ENCODE results near the gene IFI30.

The IFI30 gene

GRCh38 chr19:18226956-18227780 lies 53.6 kb downstream of the IFI30 start:
- no peak for DNase-seq
